H1 (cell line): ENCODE measurements around the gene APBA2. TPM values are rescaled to one million over a fixed set of nuclear protein-coding genes. Genes with fewer than 3 reads are reported as not detected.

Experiments
- CTCF ChIA-PET: fragments of 300-600 bp; sonication (Branson Sonifier 250); formaldehyde crosslinking; loops from one replicate; lab custom pipeline; 2021; ENCODE audit not compliant: partially characterized antibody; lab: Charles Lee
- POLR2A ChIA-PET: fragments of 300-600 bp; sonication (Branson Sonifier 250); formaldehyde crosslinking; loops from one replicate; lab custom pipeline; 2021; ENCODE audit warnings: inconsistent platforms; ENCODE audit not compliant: partially characterized antibody; lab: Charles Lee
- DNase-seq, 2 experiments: peaks; one replicate each; pipeline versions ENCODE4 v3.0.0 to v3.0.0-alpha.2; 2010 to 2022; ENCODE audit warnings: low spot score in 2 of 2, low read depth in 1 of 2, mixed read lengths in 1 of 2
- FAIRE-seq: peaks from 2 replicates; lab custom pipeline; 2011; peaks lifted over from hg19 to GRCh38; lab: Jason Lieb, UNC
- H2AFZ ChIP-seq: 2 replicates; pipeline ENCODE4 v1.8.1; 2012; ENCODE audit warnings: low read length, inconsistent platforms
- H2AK5ac ChIP-seq: 2 replicates; pipeline ENCODE4 v1.6.1; 2013; ENCODE audit warnings: low read depth, low read length
- H2BK120ac ChIP-seq: replicated peaks from 2 replicates; pipeline ENCODE3; 2013; ENCODE audit warnings: low read depth, low read length, inconsistent platforms
- H2BK12ac ChIP-seq: 2 replicates; pipeline ENCODE4 v1.6.1; 2013; ENCODE audit warnings: low read depth, low read length
- H2BK15ac ChIP-seq: 2 replicates; pipeline ENCODE4 v1.6.1; 2013; ENCODE audit warnings: low read length
- H2BK20ac ChIP-seq: 2 replicates; pipeline ENCODE4 v1.6.1; 2013; ENCODE audit warnings: low read length
- H2BK5ac ChIP-seq: 2 replicates; pipeline ENCODE4 v1.6.1; 2013; ENCODE audit warnings: low read depth, low read length
- H3K14ac ChIP-seq: 2 replicates; pipeline ENCODE4 v1.6.1; 2013; ENCODE audit warnings: inconsistent platforms; ENCODE audit not compliant: insufficient read length
- H3K18ac ChIP-seq: 2 replicates; pipeline ENCODE4 v1.6.1; 2013; ENCODE audit warnings: low read length; ENCODE audit errors: extremely low read depth
- H3K23ac ChIP-seq: 2 replicates; pipeline ENCODE4 v1.6.1; 2013; ENCODE audit warnings: inconsistent platforms; ENCODE audit not compliant: insufficient read length
- H3K23me2 ChIP-seq: 2 replicates; pipeline ENCODE4 v1.6.1; 2013; ENCODE audit warnings: low read depth, low read length
- H3K27ac ChIP-seq: 2 replicates; pipeline ENCODE4 v1.6.1; 2011; ENCODE audit warnings: low read depth, low read length, inconsistent platforms
- H3K27me3 ChIP-seq, 4 experiments: replicated peaks in 1 of 4; 1 replicate in 1 of 4; 2 replicates in 3 of 4; pipeline versions ENCODE4 v1.6.1 to v1.8.1; 2011 to 2013; ENCODE audit warnings: low read length in 3 of 4, mild to moderate bottlenecking in 3 of 4, inconsistent platforms in 2 of 4, mixed read lengths in 2 of 4, moderate library complexity in 1 of 4; ENCODE audit not compliant: control insufficient read depth in 3 of 4, insufficient read depth in 3 of 4; ENCODE audit errors: extremely low read depth in 1 of 4
- H3K36me3 ChIP-seq, 4 experiments: 2 replicates each; pipeline versions ENCODE4 v1.6.1 to v1.8.1; 2011 to 2013; ENCODE audit warnings: mild to moderate bottlenecking in 4 of 4, low read length in 3 of 4, moderate library complexity in 2 of 4, control low read depth in 1 of 4, inconsistent platforms in 1 of 4; ENCODE audit not compliant: insufficient read depth in 4 of 4, control insufficient read depth in 2 of 4
- H3K4ac ChIP-seq: replicated peaks from 2 replicates; pipeline ENCODE3; 2013; ENCODE audit warnings: low read length, low read depth, mixed read lengths, inconsistent platforms; ENCODE audit not compliant: insufficient read length
- H3K4me1 ChIP-seq, 4 experiments: replicated peaks in 1 of 4; 1 replicate in 1 of 4; 2 replicates in 3 of 4; pipeline versions ENCODE4 v1.6.1 to v1.8.1; 2011 to 2013; ENCODE audit warnings: low read length in 3 of 4, inconsistent platforms in 2 of 4, mixed read lengths in 1 of 4; ENCODE audit not compliant: insufficient read depth in 4 of 4, control insufficient read depth in 3 of 4
- H3K4me2 ChIP-seq, 2 experiments: 2 replicates each; pipeline versions ENCODE4 v1.6.1 to v1.8.1; 2011 to 2013; ENCODE audit warnings: low read depth in 2 of 2, low read length in 2 of 2, control low read depth in 1 of 2, inconsistent platforms in 1 of 2, mild to moderate bottlenecking in 1 of 2; ENCODE audit not compliant: insufficient read depth in 1 of 2
- H3K4me3 ChIP-seq, 4 experiments: fragments of 200-600, 300-600 bp in 1 of 4; sonication (generic), shearing (Covaris generic), sonication (Bioruptor Twin) in 1 of 4; 2 replicates each; pipeline versions ENCODE4 v1.5.1 to v1.8.1; 2011 to 2016; ENCODE audit warnings: low read length in 4 of 4, low read depth in 3 of 4, control low read depth in 2 of 4, inconsistent platforms in 2 of 4, mild to moderate bottlenecking in 2 of 4, mixed read lengths in 1 of 4, moderate library complexity in 1 of 4; ENCODE audit not compliant: insufficient read depth in 2 of 4; ENCODE audit errors: extremely low read depth in 1 of 4
- H3K56ac ChIP-seq: replicated peaks from 2 replicates; pipeline ENCODE3; 2013; ENCODE audit warnings: low read depth, mild to moderate bottlenecking, mixed read lengths, low read length, inconsistent platforms; ENCODE audit not compliant: insufficient read length
- H3K79me1 ChIP-seq: 2 replicates; pipeline ENCODE4 v1.6.1; 2013; ENCODE audit warnings: low read depth, low read length, control low read depth
- H3K79me2 ChIP-seq, 2 experiments: 2 replicates each; pipeline versions ENCODE4 v1.6.1 to v1.8.1; 2012 to 2013; ENCODE audit warnings: low read length in 2 of 2, mild to moderate bottlenecking in 2 of 2, inconsistent platforms in 1 of 2; ENCODE audit not compliant: insufficient read depth in 2 of 2, control insufficient read depth in 1 of 2
- H3K9ac ChIP-seq, 4 experiments: replicated peaks in 1 of 4; 1 replicate in 1 of 4; 2 replicates in 3 of 4; pipeline versions ENCODE4 v1.6.1 to v1.8.1; 2011 to 2013; ENCODE audit warnings: low read depth in 3 of 4, low read length in 3 of 4, control low read depth in 2 of 4, mild to moderate bottlenecking in 2 of 4, moderate library complexity in 2 of 4, inconsistent platforms in 1 of 4; ENCODE audit errors: extremely low read depth in 1 of 4
- H3K9me3 ChIP-seq, 2 experiments: 2 replicates each; pipeline versions ENCODE4 v1.6.1 to v1.8.1; 2012 to 2013; ENCODE audit warnings: mild to moderate bottlenecking in 2 of 2, moderate library complexity in 2 of 2, control low read depth in 1 of 2, inconsistent platforms in 1 of 2, low read depth in 1 of 2, low read length in 1 of 2, mixed read lengths in 1 of 2; ENCODE audit not compliant: insufficient read depth in 2 of 2
- H4K20me1 ChIP-seq, 2 experiments: replicated peaks in 1 of 2; 2 replicates each; pipeline versions ENCODE3 to v1.8.1; 2011 to 2013; ENCODE audit warnings: inconsistent platforms in 2 of 2, low read length in 2 of 2, mild to moderate bottlenecking in 1 of 2; ENCODE audit not compliant: insufficient read depth in 2 of 2, control insufficient read depth in 1 of 2
- H4K5ac ChIP-seq: 2 replicates; pipeline ENCODE4 v1.6.1; 2013; ENCODE audit warnings: low read length, low read depth, mixed read lengths, inconsistent platforms; ENCODE audit not compliant: insufficient read length
- H4K8ac ChIP-seq: 2 replicates; pipeline ENCODE4 v1.8.0; 2013; ENCODE audit warnings: mild to moderate bottlenecking, moderate library complexity, low read length, inconsistent platforms; ENCODE audit not compliant: insufficient read depth; ENCODE audit errors: extremely low read depth
- H4K91ac ChIP-seq: replicated peaks from 2 replicates; pipeline ENCODE3; 2013; ENCODE audit warnings: low read length, mixed read lengths, inconsistent platforms; ENCODE audit not compliant: insufficient read length
- ATF2 ChIP-seq: IDR thresholded peaks from 2 replicates; pipeline ENCODE4 v1.6.1; 2012; ENCODE audit warnings: low read length, inconsistent platforms
- CTBP2 ChIP-seq: IDR thresholded peaks from 2 replicates; pipeline ENCODE4 v1.7.0; 2011; ENCODE audit warnings: borderline replicate concordance, mild to moderate bottlenecking, moderate library complexity, mixed read lengths, low read length; ENCODE audit not compliant: insufficient read depth, insufficient read length
- EZH2 ChIP-seq: fragments of 200-600 bp; sonication (generic); IDR thresholded peaks from 2 replicates; pipeline ENCODE4 v1.7.1; 2012; ENCODE audit warnings: low read depth, mild to moderate bottlenecking, moderate library complexity, low read length, inconsistent platforms; ENCODE audit not compliant: severe bottlenecking
- JUND ChIP-seq: IDR thresholded peaks from 2 replicates; pipeline ENCODE4 v1.6.1; 2011; ENCODE audit warnings: mild to moderate bottlenecking, improper control_type of control experiment, low read length
- RFX5 ChIP-seq: IDR thresholded peaks from 2 replicates; pipeline ENCODE4 v1.6.1; 2011; ENCODE audit warnings: low read depth, low read length, improper control_type of control experiment, borderline replicate concordance
- RNF2 ChIP-seq: fragments of 200-900, 300-1000 bp; sonication (generic); IDR thresholded peaks from 2 replicates; pipeline ENCODE4 v1.7.1; 2016; ENCODE audit warnings: borderline replicate concordance, low read depth, mild to moderate bottlenecking, antibody characterized with exemption, low read length; ENCODE audit not compliant: poor library complexity, severe bottlenecking; ENCODE audit errors: missing control alignments
- SUZ12 ChIP-seq: fragments of 200-600 bp; sonication (generic); IDR thresholded peaks from 2 replicates; pipeline ENCODE4 v1.6.1; 2012; ENCODE audit warnings: mild to moderate bottlenecking, inconsistent platforms, low read length, moderate library complexity, mixed read lengths
- WGBS, 2 experiments: shearing (Covaris generic) in 1 of 2; methylation state at CpG; one replicate each; pipeline versions ENCODE4 v1.1.6 to v1.1.7; 2013 to 2015; ENCODE audit warnings: low lambda C conversion rate in 2 of 2, mixed read lengths in 2 of 2, inconsistent platforms in 1 of 2, low coverage in 1 of 2, missing lambda C conversion rate in 1 of 2; ENCODE audit not compliant: insufficient replicate concordance in 2 of 2, insufficient coverage in 1 of 2, insufficient read length in 1 of 2; ENCODE audit errors: extremely low coverage in 1 of 2, missing lambda C conversion rate in 1 of 2; 5-methylcytosine and 5-hydroxymethylcytosine counted together
- polyA plus RNA-seq, 7 experiments: library from polyadenylated mRNA; depleted of rRNA in 3 of 7; stranded (reverse) in 5 of 7; unstranded in 2 of 7; fragments of >200 nt in 5 of 7; fragments of 200-250 nt in 2 of 7; gene quantifications; 1 replicate in 5 of 7; 2 replicates in 1 of 7; 4 replicates in 1 of 7; pipeline versions ENCODE4 v1.2.1 to v1.2.3, GENCODE V29; 2011 to 2013; ENCODE audit warnings: missing spikeins in 2 of 7, mixed read lengths in 2 of 7
- total RNA-seq: library from RNA; stranded (reverse); fragmentation: NEBNext Ultra II Directional; extraction: Animal tissue kit (Norgen Biotek cat#: 25700); gene quantifications from 2 replicates; pipeline ENCODE4 v1.2.1, GENCODE V29; 2021

Gene APBA2
- total and polyA plus RNA-seq, 2 of the 8 experiments (the other 6 are each of a cell fraction or from before 2014, with no cell fraction given): 15.5 to 19.0 TPM

GRCh38 chr15:28942571-28942970 lies 56.8 kb downstream of the APBA2 start:
- no peak overlapping the region for H3K4ac ChIP-seq
- no peaks in the 10 kb centered on the region for H3K9me3 ChIP-seq
- H2BK20ac ChIP-seq: no peak overlapping the region
- no peak overlapping the region for H3K27ac ChIP-seq
- no peak overlapping the region for H3K56ac ChIP-seq
- no peaks in the 10 kb centered on the region for H3K36me3 ChIP-seq
- H2BK120ac ChIP-seq: no peak overlapping the region
- FAIRE-seq (no peak), DNase-seq (no peak)
- no peak overlapping the region for H4K91ac ChIP-seq
- H4K5ac ChIP-seq: no peak overlapping the region
- no peak overlapping the region for H2BK5ac ChIP-seq
- H3K79me1 ChIP-seq: no peaks in the 10 kb centered on the region
- H3K79me2 ChIP-seq: no peaks in the 10 kb centered on the region
- H2BK12ac ChIP-seq: no peak overlapping the region
- H2BK15ac ChIP-seq: no peak overlapping the region
- peaks cover 0 to 2% of the 10 kb centered on the region in 2 experiments for H4K20me1 ChIP-seq
- H3K23ac ChIP-seq: no peak overlapping the region
- no peak overlapping the region for H3K4me3 ChIP-seq
- H3K18ac ChIP-seq: no peak overlapping the region
- H3K4me2 ChIP-seq: no peak overlapping the region
- no peak overlapping the region for H2AK5ac ChIP-seq
- ChIA-PET CTCF (interaction anchor here (1.0 to 2.0 kb wide), 4 partner anchors 9 to 147 kb away, joined by 3 to 6 read pairs (median 4); no protein-coding TSS in a partner anchor), POLR2A (interaction anchor here (1.3 kb wide), 1 partner anchor 12 kb away, joined by 4 read pairs; no protein-coding TSS in a partner anchor)
- 97% methylated on average over 14 of the region's 15 CpGs; no CpG with 5 or more reads in 1 of the 2 experiments for WGBS, 2 experiments
- no peaks in the 10 kb centered on the region; the same call in 1 of the 2 replicates for H3K23me2 ChIP-seq
- H2AFZ ChIP-seq: no peak overlapping the region
- TF ChIP-seq CTBP2 (no peak), SUZ12 (no peak), RNF2 (no peak), ATF2 (no peak), RFX5 (no peak), EZH2 (no peak), JUND (no peak)
- H4K8ac ChIP-seq: no peak overlapping the region
- H3K4me1 ChIP-seq: no peaks in the 10 kb centered on the region; a peak in 1 of 7 replicates
- no peak overlapping the region for H3K9ac ChIP-seq
- no peaks in the 10 kb centered on the region; a peak in 2 of 7 replicates for H3K27me3 ChIP-seq
- no peak overlapping the region for H3K14ac ChIP-seq
